AML-193 (cell line): ENCODE measurements around the gene STAT2.
"Not testable (repeated sequence)": the region's sequence is repeated elsewhere in the genome, so short reads cannot be mapped to it uniquely, and the experiment has no call there.

Experiments used
- DNase-seq, 2 experiments: peaks; one replicate each; lab custom pipeline; 2025; lab: John Stamatoyannopoulos, UW

STAT2 gene

DNA sequence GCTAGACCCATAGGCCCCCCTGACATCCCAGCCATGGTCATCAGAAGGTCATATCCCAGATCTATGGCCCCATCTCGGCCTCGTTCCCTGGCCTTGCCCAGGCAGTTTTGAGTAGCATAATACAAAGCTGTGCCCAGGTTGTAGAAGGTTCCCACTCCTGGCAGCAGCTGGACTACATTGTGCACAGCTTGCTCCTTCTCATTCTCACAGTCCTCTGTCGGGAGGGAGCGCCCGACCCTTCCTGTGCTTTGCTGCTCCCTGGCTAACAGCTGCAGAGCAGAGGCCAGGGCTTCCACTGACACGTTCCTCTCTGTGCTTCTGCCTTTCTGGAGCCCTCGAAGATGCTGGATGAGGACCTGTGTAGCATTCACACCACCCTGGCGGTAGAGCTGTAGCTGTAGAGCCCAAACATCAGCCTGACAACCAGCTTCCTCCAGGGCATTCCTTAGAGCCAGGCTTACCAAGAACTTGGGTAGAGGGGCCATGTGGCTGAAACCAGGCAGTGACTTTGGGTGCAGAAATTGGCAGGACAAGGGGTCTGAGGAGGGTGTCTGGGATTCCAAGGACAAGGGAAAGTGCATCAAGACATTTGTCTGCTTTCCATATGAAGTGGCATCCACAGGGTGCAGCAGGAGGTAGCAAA lies 1.7 kb upstream of the STAT2 start:
- no peak for DNase-seq

DNA sequence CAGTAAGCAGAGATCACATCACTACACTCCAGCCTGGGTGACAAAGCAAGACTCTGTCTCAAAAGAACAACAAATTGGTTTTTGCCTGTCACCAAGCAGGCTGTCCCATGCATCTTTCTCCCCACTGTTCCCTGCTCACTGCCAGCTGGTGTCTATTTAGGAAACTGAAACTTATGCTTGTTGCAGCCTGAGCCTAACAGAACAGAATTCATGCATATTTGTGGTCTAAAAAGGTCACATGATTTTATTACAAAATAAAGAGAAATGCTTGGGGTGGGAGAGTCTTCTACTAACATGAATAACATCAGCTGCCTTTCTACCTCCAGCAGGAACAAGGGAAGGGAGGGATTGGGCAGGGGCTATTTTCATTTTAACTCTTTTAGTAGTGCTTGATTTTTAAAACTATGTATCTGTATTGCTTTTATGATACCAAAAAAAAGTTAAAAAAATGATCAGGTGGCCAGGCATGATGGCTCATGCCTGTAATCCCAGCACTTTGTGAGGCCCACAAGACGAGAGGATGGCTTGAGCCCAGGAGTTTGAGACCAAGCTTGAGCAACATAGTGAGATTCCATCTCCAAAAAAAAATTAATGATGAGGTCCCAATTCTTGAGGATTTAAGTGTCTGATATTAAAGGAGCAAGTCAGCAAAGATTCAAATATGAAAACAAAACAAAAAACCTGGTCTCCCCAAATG lies 923 bp downstream of the STAT2 start:
- DNase-seq: peak; percentile 51

DNA sequence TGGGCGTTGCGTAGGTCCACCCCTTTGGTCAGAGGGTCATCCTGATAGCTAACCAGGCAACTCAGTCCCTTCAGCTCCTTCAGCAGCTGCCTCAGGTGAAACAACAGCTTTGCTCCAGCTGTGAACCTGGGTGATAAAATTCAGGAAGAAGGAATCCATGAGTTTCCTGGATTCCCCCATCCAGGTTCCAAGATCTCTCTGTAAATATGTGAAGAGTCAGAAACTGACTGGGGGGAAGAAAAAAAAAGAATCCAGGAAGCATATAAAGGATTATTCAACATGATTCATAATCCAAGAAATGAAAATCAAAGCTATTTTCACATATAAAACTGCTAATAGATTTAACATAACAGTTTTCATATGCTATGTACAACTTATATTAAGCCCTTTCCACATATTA lies 8.6 kb downstream of the STAT2 start:
- DNase-seq: no peak

DNA sequence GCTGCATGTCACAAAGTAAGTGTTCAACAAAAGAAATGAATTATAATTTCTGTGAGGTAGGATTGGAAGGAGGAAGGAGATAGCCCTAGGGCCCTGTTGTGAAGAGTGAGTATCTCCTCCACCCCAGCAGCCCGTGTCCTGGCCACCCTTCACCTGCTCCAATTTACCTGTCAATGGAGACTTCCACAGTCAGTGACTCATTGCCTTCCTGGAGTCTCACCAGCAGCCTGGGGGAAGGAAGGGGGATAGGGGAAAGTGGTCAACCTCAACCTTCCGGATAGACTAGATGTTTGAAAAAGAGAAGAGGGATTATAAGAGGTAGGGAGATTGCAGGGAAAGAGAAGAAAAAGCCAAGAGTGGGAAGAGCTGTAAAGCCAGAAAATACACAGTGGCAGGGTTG lies 9.2 kb downstream of the STAT2 start:
- no peak for DNase-seq

DNA sequence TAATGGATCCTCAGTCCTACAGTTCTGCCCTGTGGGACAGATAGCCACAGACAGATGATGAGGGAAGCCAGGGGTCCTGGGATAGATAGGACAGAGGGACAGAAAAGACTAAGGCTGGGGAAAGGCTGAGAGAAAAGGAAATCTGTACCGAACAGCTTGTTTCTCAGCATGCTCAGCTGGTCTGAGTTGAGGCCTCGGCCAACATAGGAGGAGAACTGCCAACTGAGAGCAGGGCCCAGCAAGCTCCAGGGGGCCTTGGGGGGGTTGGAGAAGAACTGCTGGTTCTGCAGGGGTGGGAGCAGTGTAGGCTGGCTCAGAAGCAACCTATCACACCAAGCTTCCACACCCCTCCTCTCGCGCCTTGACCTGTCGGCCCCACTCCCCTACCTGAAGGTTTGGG lies 11.1 kb downstream of the STAT2 start:
- no peak for DNase-seq

DNA sequence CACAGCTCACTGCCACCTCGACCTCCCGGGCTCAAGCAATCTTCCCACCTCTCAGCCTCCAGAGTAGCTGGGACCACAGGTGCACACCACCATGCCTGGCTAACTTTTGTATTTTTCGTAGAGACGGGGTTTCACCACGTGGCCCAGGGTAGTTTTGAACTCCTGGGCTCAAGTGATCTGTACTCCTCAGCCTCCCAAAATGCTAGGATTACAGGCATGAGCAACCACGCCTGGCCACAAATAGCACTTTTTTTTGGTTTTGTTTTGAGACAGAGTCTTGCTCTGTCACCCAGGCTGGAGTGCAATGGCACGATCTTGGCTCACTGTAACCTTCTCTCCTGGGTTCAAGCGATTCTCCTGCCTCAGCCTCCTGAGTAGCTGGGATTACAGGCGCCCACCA lies 12.7 kb downstream of the STAT2 start:
- not testable (repeated sequence) for DNase-seq

DNA sequence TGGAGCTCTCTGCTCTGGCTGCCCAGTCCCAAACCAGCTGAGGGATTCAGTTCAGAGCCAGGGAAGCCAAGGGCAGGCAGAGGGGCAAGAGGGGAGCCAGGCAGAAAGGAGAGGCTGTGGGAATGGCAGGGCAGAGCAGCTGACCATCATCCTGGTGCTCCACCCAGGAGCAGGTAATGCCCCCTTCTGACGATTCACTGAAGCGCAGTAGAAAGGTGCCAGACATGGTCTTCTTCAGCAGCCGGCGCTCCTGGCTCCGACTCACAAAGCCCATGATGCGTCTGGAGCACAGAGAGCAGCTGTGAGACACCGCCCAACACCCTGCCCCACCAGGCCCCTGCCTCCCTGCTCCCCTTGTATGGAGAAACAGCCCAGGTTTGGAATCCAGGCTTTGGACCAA lies 13.2 kb downstream of the STAT2 start:
- no peak for DNase-seq

DNA sequence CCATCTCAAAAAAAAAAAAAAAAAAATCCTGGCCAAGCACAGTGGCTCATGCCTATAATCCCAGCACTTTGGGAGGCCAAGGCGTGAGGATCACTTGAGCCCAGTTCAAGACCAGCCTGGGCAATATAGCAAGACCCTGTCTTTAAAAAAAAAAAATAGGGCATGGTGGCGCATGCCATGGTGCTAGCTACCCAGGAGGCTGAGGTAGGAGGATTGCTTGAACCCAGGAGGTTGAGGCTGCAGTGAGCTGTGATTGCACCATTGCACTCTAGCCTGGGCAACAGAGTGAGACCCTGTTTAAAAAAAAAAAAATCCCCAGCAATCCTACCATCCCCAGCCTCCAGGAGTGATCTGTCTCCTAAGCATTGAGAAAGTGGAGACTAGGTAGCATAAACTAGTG lies 17.6 kb downstream of the STAT2 start:
- DNase-seq: not testable (repeated sequence)

DNA sequence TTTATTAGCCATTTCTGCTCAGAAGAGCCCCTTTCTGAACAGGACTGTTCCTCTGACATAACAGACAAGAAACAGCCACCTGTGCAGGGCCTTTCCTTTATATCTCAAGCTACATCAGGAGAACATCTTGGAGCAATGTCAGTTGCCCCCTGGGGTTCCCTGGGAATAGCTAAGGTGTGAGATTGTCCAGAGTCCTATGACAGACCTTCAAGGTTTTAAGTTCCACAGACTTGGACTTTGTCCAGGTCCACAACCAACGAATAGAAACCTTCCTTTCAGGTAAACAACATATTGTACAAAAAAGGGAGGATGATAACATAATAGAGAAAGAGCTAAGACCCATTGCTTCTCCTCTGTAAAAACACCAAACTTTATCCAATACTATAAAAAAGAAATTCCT lies 18.3 kb downstream of the STAT2 start:
- DNase-seq: no peak

DNA sequence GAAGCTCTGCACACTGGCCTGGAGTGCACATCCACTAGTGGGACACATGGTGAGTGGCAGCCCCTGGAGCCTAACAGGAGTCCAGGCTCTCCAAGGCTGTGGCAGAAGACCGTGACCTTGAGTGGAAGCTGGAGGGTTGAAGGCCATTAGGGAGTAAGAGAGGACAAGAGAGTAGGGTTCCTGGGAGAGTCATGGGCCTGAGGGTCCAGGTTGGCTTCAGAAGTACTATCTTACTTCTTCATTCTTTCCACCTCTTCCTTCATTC lies 20.8 kb downstream of the STAT2 start:
- DNase-seq: no peak

DNA sequence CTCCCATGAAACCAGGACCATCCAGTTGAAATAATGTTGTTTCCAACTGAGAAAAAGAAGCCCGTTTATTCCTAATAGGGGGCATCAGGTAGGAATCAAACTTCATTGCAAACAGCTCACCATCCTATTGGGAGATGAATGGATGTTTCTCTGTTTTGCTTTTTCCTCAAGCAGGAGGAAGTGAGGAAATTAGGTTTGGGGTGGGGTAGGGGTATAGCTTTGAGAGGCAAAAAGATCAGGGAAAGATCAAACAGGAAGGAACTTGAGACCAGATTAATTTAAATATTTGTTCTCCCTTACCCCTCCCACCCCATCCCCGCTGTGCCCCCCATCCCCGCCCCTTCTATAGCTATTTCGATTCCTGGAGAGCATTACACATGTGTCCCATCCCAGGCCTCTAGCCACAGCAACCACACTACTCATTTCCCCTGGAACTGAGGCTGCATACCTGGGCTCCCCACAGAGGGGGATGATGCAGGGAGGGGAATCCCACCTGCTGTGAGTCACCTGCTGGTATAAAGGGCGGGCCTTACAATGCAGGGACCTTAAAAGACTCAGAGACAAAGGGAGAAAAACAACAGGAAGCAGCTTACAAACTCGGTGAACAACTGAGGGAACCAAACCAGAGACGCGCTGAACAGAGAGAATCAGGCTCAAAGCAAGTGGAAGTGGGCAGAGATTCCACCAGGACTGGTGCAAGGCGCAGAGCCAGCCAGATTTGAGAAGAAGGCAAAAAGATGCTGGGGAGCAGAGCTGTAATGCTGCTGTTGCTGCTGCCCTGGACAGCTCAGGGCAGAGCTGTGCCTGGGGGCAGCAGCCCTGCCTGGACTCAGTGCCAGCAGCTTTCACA lies 21.4 kb downstream of the STAT2 start, which contains the start of gene IL23A:
Gene IL23A, plus strand, starts transcription at position 577 of the 850 bp plus-strand sequence. Its CDS starts 161 bp downstream, at position 738.
- DNase-seq: peak in 1 of 2 experiments; percentile 7

DNA sequence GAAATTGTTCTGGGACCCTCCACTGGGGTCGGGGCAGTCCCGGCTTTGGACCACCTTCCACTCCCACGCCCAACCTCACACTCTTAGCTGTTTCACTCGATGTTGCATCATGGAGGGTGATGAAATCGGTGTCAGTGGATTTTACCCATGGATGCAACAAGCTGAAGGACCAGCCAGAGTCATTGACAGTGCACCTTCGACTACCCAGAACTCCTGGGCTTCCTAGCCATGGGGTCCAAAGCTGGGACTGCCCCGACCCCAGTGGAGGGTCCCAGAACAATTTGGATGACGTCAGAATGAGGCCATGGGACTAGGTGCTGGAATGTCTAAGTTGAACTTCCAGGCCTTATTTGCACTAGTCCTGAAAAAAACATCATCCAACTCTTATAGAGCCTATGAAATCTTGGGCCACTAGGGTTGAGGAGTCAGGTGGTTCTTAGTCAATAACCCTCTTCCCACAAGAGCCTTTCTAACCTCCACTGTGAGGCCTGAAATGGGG lies 22.1 kb downstream of the STAT2 start:
- DNase-seq: no peak

DNA sequence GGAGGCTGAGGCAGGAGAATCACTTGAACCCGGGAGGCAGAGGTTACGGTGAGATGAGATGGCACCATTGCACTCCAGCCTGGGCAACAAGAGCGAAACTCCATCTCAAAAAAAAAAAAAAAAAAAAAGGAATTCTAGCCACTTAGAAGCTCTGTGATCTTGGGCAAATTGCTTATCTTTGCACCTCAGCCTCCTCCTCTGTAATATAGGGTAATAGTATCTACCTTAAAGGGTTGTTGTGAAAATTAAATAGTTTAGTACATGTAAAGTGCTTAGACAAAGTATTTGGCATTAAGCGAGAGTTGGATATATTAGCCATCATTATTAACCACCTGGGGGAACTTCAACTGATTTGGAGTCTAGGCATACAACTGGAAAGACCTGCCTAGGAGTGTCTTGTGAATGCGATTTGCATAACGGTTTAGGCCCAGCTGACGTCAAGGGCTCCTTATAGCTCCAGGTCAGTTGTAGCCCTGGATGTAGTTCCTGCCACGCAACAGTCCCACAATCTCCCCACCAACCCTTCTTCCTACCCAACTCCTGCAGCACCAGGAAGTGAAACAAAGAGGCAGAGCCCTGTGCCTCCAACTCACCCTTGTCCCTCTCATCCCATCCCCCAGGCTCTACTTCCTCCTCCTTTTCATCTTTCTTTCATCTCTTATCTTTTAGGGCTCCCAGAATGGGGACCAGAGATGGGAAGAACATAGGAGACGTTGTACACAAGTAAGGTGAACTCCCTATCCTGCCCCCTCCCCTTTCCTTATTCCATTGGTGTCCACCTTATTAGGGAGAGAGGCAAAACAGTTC lies 23.3 kb downstream of the STAT2 start:
- no peak for DNase-seq

DNA sequence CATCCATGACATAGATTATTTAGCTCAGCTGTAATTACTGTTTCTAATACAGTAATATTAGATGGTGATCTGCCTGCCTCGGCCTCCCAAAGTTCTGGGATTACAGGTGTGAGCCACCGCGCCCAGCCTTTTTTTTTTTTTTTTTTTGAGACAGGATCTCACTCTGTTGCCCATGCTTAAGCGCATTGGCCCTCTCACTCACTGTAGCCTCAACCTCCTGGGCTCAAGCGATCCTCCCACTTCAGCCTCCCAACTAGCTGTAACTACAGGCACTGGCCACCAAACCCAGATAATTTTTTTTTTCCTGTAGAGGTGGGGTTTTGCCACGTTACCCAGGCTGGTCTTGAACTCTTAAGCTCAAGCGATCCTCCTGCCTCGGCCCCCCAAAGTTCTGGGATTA lies 24.4 kb downstream of the STAT2 start:
- DNase-seq: not testable (repeated sequence)

DNA sequence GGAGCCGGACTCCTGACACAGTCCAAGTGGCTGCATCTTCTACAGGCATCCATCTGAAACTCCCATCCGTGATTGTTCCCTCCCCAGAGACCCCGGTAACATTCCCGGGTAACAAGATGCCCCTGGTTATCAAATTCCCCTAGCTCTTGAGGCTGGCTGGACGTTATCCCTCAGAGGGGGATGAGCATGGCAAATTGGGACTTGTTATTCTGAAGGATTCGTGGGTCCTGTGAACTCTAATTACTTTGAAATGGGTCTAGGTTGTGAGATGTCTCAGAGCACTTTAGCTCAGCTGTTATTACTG lies 25.5 kb downstream of the STAT2 start:
- DNase-seq: no peak

DNA sequence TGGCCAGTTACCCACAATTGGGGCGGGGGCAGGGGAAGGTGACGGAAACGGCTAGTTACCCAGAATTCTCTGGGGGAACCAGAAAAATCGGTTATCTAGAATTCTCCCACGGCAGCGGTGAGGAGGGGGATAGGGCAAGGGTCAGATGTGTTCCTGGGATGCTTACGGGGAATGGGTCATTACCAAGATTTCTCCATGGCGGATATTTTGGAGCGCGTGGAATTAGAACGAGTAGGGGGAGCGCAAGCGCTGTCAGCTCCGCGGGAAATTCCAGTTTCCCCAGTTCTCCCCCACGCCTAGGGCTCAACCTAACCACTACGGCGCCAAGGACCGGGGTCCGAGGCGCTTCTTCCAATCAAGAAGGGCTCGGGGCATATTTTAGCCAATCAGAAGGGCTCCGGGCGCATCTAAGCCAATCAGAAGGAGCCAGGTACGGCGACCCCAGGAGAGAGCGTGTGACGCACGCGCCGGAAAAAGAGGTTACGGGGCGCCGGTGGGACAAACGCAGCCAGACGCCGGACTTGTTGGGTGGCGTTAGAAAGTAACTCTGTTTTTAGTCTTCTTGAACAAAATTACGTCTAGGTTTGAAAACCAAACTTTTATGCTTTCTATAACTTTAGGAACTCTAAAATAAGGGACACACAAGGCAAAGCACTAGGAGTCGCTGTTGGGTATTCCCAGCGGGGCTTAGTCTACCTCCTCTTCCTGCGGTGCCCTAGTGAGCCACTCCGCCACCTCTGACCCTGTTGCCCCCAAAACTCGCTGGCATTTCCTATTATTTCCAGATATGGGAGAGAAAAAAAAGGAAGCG lies 26.0 kb downstream of the STAT2 start, which contains the start of gene PAN2:
Gene PAN2, minus strand, starts transcription at position 322 of the 811 bp plus-strand sequence. CDS start 906 bp downstream, outside the sequence.
- DNase-seq: peak; percentile 92 to 93

DNA sequence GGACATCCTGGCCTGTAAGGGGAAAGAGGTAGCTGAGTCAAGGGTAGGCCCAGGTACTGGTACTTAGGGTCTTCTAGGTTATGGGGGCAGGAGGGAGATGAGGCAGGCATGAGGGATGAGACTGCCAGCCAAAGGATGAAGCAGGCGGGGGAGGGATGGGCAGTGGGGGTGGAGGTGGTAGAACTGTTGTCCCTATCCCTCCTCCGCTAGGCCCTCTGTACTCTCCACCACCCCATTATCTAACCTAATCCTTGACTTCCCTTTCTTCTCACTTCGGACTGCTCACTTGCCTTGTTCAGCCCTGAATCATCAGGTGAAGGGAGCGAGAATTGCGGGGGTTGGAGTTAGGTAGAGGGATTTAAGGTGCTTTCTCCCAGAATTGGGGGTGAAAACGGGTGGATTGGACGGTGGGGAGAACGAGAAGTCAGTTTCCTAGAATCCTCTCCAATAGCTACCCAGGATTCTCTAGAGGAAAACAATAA lies 26.7 kb downstream of the STAT2 start:
- DNase-seq: peak in 1 of 2 experiments; percentile 65

DNA sequence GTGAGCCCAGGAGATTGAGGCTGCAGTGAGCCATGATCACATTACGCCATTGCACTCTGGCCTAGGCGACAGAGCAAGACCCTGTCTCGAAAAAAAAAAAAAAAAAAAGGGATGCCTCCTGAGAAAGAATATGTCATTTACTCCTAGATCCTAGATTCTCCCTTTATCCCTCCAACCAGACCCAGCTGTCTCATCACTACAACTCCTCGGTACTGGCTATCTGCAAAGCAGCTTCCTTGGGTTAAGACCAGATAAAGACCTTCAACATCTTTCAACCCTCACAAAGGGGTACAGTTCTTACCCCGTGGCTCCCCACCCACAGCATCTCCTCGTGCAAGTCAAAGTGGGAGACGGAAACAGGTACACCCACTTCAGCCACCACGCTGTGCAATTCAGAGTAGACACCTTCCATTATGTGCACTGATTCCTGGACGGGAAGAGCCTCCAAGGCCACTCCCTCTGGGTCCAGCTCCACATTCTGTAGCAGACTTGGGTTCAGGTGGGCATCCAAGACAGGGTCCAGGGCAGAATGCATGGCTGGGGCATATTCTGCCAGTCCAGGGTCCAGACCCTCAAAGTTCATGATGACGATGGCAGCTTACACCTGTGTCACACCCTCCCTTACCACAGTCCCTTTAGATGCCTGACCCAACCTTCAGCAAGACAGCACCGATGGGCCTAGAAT lies 27.3 kb downstream of the STAT2 start:
- no peak for DNase-seq

DNA sequence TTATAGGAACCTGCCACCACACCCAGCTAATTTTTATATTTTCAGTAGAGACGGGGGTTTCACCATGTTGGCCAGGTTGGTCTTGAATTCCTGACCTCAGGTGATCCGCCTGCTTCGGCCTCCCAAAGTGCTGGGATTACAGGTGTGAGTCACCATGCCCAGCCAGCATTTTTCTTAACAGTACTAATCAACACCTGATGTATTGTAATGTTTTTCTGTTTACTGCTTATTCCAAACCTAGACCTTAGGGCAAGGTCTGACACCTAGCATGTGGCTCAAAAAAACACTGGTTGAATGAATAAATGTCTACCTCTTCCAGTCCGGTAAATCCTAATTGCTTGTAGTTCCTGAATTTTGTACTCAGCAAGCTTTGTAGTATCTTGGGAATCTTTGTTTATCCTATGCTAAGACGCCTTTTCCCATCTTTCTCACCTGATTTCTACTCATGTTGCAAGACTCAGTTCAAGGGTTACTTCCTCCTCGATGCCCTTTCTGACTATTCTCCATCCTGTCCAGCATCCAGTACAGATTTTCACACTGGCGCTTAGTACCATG lies 28.9 kb downstream of the STAT2 start:
- no peak for DNase-seq

DNA sequence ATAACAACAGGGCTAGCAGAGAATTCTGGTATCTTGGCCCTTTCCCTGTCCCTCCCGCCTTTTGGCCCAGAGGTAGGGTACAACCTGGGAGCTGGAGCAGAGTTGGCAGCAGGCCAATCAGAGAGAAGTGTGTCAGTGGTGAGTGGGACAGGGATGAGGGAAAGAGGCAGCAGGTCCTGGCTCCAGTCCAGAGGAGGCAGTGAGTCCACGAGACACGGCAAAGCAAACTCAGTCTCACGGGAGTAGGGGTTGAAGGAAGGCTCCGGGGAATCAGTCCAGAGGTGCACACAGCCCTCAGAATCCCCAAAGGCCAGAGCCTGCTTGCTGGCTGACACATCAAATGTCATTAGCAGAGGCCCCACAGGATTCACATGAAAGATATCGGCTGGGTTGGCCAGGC lies 33.4 kb downstream of the STAT2 start:
- DNase-seq: no peak
